ENCODE data around the gene ZNF664.

ZNF664 gene

DNA sequence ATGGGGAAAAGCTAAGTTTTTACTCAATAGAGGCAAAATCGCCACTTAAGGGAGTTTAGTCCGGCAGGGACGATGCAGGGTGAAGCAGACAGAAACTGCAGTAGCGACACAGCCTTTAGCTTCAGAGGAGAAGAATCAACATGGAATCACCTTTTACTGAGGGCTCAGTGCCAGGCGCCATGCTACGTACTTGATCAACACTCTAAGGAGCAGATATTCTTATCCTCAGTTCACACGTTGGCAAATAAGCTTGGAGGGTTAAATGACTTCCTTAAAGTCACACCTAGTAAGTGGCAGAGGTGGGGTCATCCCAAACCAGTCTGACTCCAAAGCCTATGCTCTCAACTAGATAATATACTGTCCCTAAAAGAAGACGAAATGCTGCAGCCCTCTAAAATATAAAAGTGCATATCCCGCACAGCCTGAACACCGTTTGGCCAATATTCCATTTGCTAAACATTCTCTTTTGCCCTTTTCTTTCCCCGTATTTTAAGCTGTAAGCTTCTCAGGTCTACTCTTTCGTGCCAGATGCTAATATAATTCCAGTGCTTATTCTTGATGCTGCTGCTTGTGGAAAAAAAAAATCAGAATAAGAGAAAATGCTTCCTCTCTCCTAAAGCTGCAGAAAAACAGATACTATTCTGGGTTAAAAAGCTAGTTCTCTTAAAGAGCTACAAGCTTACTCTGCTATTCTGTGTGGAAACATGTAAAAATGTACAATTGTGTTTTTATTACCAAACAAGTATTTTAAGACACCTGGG lies 11.2 kb upstream of the ZNF664 start:
- DNase-seq (ENCODE audit: low spot score) = no peak
- Histone ChIP-seq H4K8ac (ENCODE audit: low read depth, low read length) (no peak overlapping the region), H3K36me3 (replicated peaks in 1 of 2; ENCODE audit: control insufficient read depth in 2 of 2, insufficient read depth in 2 of 2, low read length in 2 of 2) (peaks cover 2 to 9% of the 10 kb centered on the region in 2 donors), H3K23ac (ENCODE audit: low read depth, low read length, poor library complexity) (no peak overlapping the region), H3K18ac (ENCODE audit: low read length) (no peak overlapping the region), H3K14ac (ENCODE audit: low read length) (no peak overlapping the region), H3K27ac (replicated peaks; ENCODE audit: low read length) (no peak overlapping the region), H2BK5ac (ENCODE audit: low read length) (no peak overlapping the region), H3K79me1 (ENCODE audit: low read depth, low read length) (no peaks in the 10 kb centered on the region), H3K4ac (ENCODE audit: low read length) (no peak overlapping the region), H3K9ac (ENCODE audit: low read depth, low read length, poor library complexity) (no peak overlapping the region), H2AFZ (ENCODE audit: low read length) (no peak overlapping the region), H3K4me2 (ENCODE audit: insufficient read depth, low read length, poor library complexity, severe bottlenecking) (no peak overlapping the region), H3K4me3 (ENCODE audit: low read length in 2 of 2) (no peak overlapping the region), H2BK15ac (ENCODE audit: low read length) (no peak overlapping the region), H2BK12ac (ENCODE audit: low read length) (no peak overlapping the region), H2AK5ac (ENCODE audit: low read depth, low read length) (no peak overlapping the region), H3K9me3 (replicated peaks in 1 of 2; ENCODE audit: control insufficient read depth in 2 of 2, insufficient read depth in 1 of 2, low read depth in 1 of 2, low read length in 2 of 2) (no peaks in the 10 kb centered on the region), H4K91ac (ENCODE audit: low read depth, low read length, poor library complexity) (no peak overlapping the region), H3K27me3 (ENCODE audit: control insufficient read depth in 3 of 3, insufficient read depth in 3 of 3, low read depth in 1 of 3, low read length in 3 of 3) (peaks cover 0 to 2% (median 0%) of the 10 kb centered on the region in 3 experiments), H2BK120ac (ENCODE audit: low read depth, low read length) (no peak overlapping the region), H3K4me1 (ENCODE audit: control insufficient read depth in 2 of 2, insufficient read depth in 1 of 2, low read depth in 1 of 2, low read length in 2 of 2) (peaks cover 0 to 4% of the 10 kb centered on the region in 2 donors)
- no CpG with 5 or more reads among the region's 12 CpGs for WGBS, 2 donors (ENCODE audit: extremely low coverage in 2 of 2, insufficient read length in 2 of 2, insufficient replicate concordance in 1 of 2)

DNA sequence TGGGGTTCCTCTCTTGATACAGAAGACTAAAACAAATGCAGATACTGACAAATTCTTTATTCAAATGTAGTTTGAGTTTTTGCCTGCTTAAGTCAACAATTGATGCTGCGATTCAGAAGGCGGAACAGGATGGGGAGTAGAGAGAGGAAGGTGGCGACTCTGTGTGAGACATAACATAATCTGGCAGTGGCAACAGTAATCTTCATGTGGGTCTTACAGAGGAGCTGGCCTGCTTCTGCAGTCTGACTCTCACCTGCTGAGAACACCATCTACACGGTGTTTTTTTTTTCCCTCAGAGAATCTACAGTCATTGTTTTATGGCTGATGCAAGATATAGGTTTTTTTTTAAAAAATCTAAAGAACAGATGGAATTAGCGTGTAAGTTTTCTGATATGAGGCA lies 10.5 kb upstream of the ZNF664 start:
- no peak overlapping the region for H4K8ac ChIP-seq (ENCODE audit: low read depth, low read length)
- H3K18ac ChIP-seq (ENCODE audit: low read length) = no peak overlapping the region
- H2AK5ac ChIP-seq (ENCODE audit: low read depth, low read length) = no peak overlapping the region
- H3K27ac ChIP-seq (replicated peaks; ENCODE audit: low read length) = no peak overlapping the region
- peaks cover 0 to 4% of the 10 kb centered on the region in 2 donors for H3K4me1 ChIP-seq (ENCODE audit: control insufficient read depth in 2 of 2, insufficient read depth in 1 of 2, low read depth in 1 of 2, low read length in 2 of 2)
- H4K91ac ChIP-seq (ENCODE audit: low read depth, low read length, poor library complexity) = no peak overlapping the region
- no peak overlapping the region for H3K4me2 ChIP-seq (ENCODE audit: insufficient read depth, low read length, poor library complexity, severe bottlenecking)
- H3K4ac ChIP-seq (ENCODE audit: low read length) = no peak overlapping the region
- WGBS, 2 donors (ENCODE audit: extremely low coverage in 2 of 2, insufficient read length in 2 of 2, insufficient replicate concordance in 1 of 2) = no CpG with 5 or more reads among the region's 5 CpGs
- no peaks in the 10 kb centered on the region for H3K27me3 ChIP-seq (ENCODE audit: control insufficient read depth in 3 of 3, insufficient read depth in 3 of 3, low read depth in 1 of 3, low read length in 3 of 3)
- H3K79me1 ChIP-seq (ENCODE audit: low read depth, low read length) = no peaks in the 10 kb centered on the region
- H3K36me3 ChIP-seq (replicated peaks in 1 of 2; ENCODE audit: control insufficient read depth in 2 of 2, insufficient read depth in 2 of 2, low read length in 2 of 2) = peaks cover 0 to 12% of the 10 kb centered on the region in 2 donors
- no peaks in the 10 kb centered on the region for H3K9me3 ChIP-seq (replicated peaks in 1 of 2; ENCODE audit: control insufficient read depth in 2 of 2, insufficient read depth in 1 of 2, low read depth in 1 of 2, low read length in 2 of 2)
- H3K9ac ChIP-seq (ENCODE audit: low read depth, low read length, poor library complexity) = no peak overlapping the region
- no peak overlapping the region for H2AFZ ChIP-seq (ENCODE audit: low read length)
- no peak for DNase-seq (ENCODE audit: low spot score)
- no peak overlapping the region for H3K14ac ChIP-seq (ENCODE audit: low read length)
- H2BK12ac ChIP-seq (ENCODE audit: low read length) = no peak overlapping the region
- H2BK5ac ChIP-seq (ENCODE audit: low read length) = no peak overlapping the region
- H2BK120ac ChIP-seq (ENCODE audit: low read depth, low read length) = no peak overlapping the region
- H2BK15ac ChIP-seq (ENCODE audit: low read length) = no peak overlapping the region
- H3K4me3 ChIP-seq (ENCODE audit: low read length in 2 of 2) = no peak overlapping the region
- no peak overlapping the region for H3K23ac ChIP-seq (ENCODE audit: low read depth, low read length, poor library complexity)

GRCh38 chr12:123963821-123964220 lies 9.2 kb upstream of the ZNF664 start:
- Histone ChIP-seq H3K14ac (ENCODE audit: low read length) (no peak overlapping the region), H3K18ac (ENCODE audit: low read length) (no peak overlapping the region), H2BK12ac (ENCODE audit: low read length) (no peak overlapping the region), H3K4me1 (ENCODE audit: control insufficient read depth in 2 of 2, insufficient read depth in 1 of 2, low read depth in 1 of 2, low read length in 2 of 2) (peaks cover 0 to 4% of the 10 kb centered on the region in 2 donors), H3K79me1 (ENCODE audit: low read depth, low read length) (no peaks in the 10 kb centered on the region), H2BK5ac (ENCODE audit: low read length) (no peak overlapping the region), H2BK120ac (ENCODE audit: low read depth, low read length) (no peak overlapping the region), H2AK5ac (ENCODE audit: low read depth, low read length) (no peak overlapping the region), H3K27me3 (ENCODE audit: control insufficient read depth in 3 of 3, insufficient read depth in 3 of 3, low read depth in 1 of 3, low read length in 3 of 3) (no peaks in the 10 kb centered on the region), H4K8ac (ENCODE audit: low read depth, low read length) (no peak overlapping the region), H3K4me3 (ENCODE audit: low read length in 2 of 2) (no peak overlapping the region), H3K4me2 (ENCODE audit: insufficient read depth, low read length, poor library complexity, severe bottlenecking) (no peak overlapping the region), H3K9ac (ENCODE audit: low read depth, low read length, poor library complexity) (no peak overlapping the region), H3K9me3 (replicated peaks in 1 of 2; ENCODE audit: control insufficient read depth in 2 of 2, insufficient read depth in 1 of 2, low read depth in 1 of 2, low read length in 2 of 2) (no peaks in the 10 kb centered on the region), H2AFZ (ENCODE audit: low read length) (no peak overlapping the region), H4K91ac (ENCODE audit: low read depth, low read length, poor library complexity) (no peak overlapping the region), H3K4ac (ENCODE audit: low read length) (no peak overlapping the region), H3K27ac (replicated peaks; ENCODE audit: low read length) (no peak overlapping the region), H3K23ac (ENCODE audit: low read depth, low read length, poor library complexity) (no peak overlapping the region), H3K36me3 (replicated peaks in 1 of 2; ENCODE audit: control insufficient read depth in 2 of 2, insufficient read depth in 2 of 2, low read length in 2 of 2) (peaks cover 0 to 17% of the 10 kb centered on the region in 2 donors), H2BK15ac (ENCODE audit: low read length) (no peak overlapping the region)
- DNase-seq (ENCODE audit: low spot score) = no peak
- WGBS, 2 donors (ENCODE audit: extremely low coverage in 2 of 2, insufficient read length in 2 of 2, insufficient replicate concordance in 1 of 2) = no CpG with 5 or more reads among the region's 4 CpGs

- Histone ChIP-seq H3K36me3 (replicated peaks in 1 of 2; ENCODE audit: control insufficient read depth in 2 of 2, insufficient read depth in 2 of 2, low read length in 2 of 2) (peaks cover 0 to 17% of the 10 kb centered on the region in 2 donors), H2BK120ac (ENCODE audit: low read depth, low read length) (no peak overlapping the region), H2AFZ (ENCODE audit: low read length) (no peak overlapping the region), H3K9ac (ENCODE audit: low read depth, low read length, poor library complexity) (no peak overlapping the region), H3K4me3 (ENCODE audit: low read length in 2 of 2) (peak overlapping the region in 1 of 2 donors; percentile 48), H3K4ac (ENCODE audit: low read length) (no peak overlapping the region), H4K8ac (ENCODE audit: low read depth, low read length) (no peak overlapping the region), H2AK5ac (ENCODE audit: low read depth, low read length) (no peak overlapping the region), H3K9me3 (replicated peaks in 1 of 2; ENCODE audit: control insufficient read depth in 2 of 2, insufficient read depth in 1 of 2, low read depth in 1 of 2, low read length in 2 of 2) (no peaks in the 10 kb centered on the region), H4K91ac (ENCODE audit: low read depth, low read length, poor library complexity) (no peak overlapping the region), H3K27ac (replicated peaks; ENCODE audit: low read length) (no peak overlapping the region), H3K79me1 (ENCODE audit: low read depth, low read length) (no peaks in the 10 kb centered on the region), H3K27me3 (ENCODE audit: control insufficient read depth in 3 of 3, insufficient read depth in 3 of 3, low read depth in 1 of 3, low read length in 3 of 3) (peaks cover 0 to 6% (median 0%) of the 10 kb centered on the region in 3 experiments), H3K14ac (ENCODE audit: low read length) (no peak overlapping the region), H2BK5ac (ENCODE audit: low read length) (no peak overlapping the region), H3K4me2 (ENCODE audit: insufficient read depth, low read length, poor library complexity, severe bottlenecking) (no peak overlapping the region), H2BK15ac (ENCODE audit: low read length) (no peak overlapping the region), H2BK12ac (ENCODE audit: low read length) (no peak overlapping the region), H3K23ac (ENCODE audit: low read depth, low read length, poor library complexity) (no peak overlapping the region), H3K18ac (ENCODE audit: low read length) (no peak overlapping the region), H3K4me1 (ENCODE audit: control insufficient read depth in 2 of 2, insufficient read depth in 1 of 2, low read depth in 1 of 2, low read length in 2 of 2) (peaks cover 0 to 4% of the 10 kb centered on the region in 2 donors)
- no peak for DNase-seq (ENCODE audit: low spot score)
- no CpG with 5 or more reads among the region's 5 CpGs for WGBS, 2 donors (ENCODE audit: extremely low coverage in 2 of 2, insufficient read length in 2 of 2, insufficient replicate concordance in 1 of 2)
Observed at GRCh38 chr12:123965382-123965781, 7.6 kb upstream of the ZNF664 start.

All from neuronal stem cell (in vitro differentiated cells).